Suprapubic skin (tissue), 4 donors: ENCODE measurements around the gene ANTXR1.

ENCODE experiments used
- EP300 ChIP-seq: sonication (generic); formaldehyde crosslinking; IDR thresholded peaks from one replicate; pipeline ENCODE4 v1.6.1; 2017; ENCODE audit warnings: antibody characterized with exemption
- POLR2A ChIP-seq, 2 donors: fragments of 450-650 bp; IDR thresholded peaks; one replicate each; pipeline ENCODE4 v1.6.1; 2017; ENCODE audit warnings: antibody characterized with exemption in 2 of 2, mild to moderate bottlenecking in 2 of 2, moderate library complexity in 2 of 2
- POLR2AphosphoS5 ChIP-seq, 3 donors: sonication (generic); formaldehyde crosslinking; IDR thresholded peaks; one replicate each; pipeline ENCODE4 v1.6.1; 2017; ENCODE audit warnings: antibody characterized with exemption in 3 of 3
- TF ChIP-seq, protein P1 (sequence below), 2 donors: fragments of 200-600 bp in 1 of 2; fragments of 450-650 bp in 1 of 2; sonication (generic) in 1 of 2; IDR thresholded peaks; one replicate each; pipeline ENCODE4 v1.5.1; 2016 to 2019; ENCODE audit warnings: antibody characterized with exemption in 2 of 2, mild to moderate bottlenecking in 1 of 2, moderate library complexity in 1 of 2

DNA sequence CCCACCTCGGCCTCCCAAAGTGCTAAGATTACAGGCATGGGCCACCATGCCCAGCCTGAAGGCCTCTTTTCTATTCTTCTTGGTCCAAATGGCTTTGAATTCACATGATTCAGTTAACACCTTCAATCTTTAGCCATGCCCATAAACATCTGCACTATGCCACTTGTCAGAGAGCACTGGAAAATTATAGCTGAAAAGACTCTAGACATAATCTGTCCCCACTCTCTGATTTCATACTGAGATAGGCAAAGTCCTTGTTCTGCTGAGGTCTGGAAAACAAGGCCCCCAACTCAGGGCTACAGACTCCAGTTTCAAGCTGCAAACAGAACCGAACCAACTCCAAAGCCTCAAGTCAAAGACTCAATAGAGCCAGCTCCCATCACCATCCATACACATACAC is 170.7 kb downstream of the ANTXR1 start:
- TF ChIP-seq POLR2A (IDR thresholded peaks at IDR 0.05): no peak
- TF ChIP-seq, protein P1, sequence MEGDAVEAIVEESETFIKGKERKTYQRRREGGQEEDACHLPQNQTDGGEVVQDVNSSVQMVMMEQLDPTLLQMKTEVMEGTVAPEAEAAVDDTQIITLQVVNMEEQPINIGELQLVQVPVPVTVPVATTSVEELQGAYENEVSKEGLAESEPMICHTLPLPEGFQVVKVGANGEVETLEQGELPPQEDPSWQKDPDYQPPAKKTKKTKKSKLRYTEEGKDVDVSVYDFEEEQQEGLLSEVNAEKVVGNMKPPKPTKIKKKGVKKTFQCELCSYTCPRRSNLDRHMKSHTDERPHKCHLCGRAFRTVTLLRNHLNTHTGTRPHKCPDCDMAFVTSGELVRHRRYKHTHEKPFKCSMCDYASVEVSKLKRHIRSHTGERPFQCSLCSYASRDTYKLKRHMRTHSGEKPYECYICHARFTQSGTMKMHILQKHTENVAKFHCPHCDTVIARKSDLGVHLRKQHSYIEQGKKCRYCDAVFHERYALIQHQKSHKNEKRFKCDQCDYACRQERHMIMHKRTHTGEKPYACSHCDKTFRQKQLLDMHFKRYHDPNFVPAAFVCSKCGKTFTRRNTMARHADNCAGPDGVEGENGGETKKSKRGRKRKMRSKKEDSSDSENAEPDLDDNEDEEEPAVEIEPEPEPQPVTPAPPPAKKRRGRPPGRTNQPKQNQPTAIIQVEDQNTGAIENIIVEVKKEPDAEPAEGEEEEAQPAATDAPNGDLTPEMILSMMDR (IDR thresholded peaks at IDR 0.05): no peak
- no peak for TF ChIP-seq EP300
- no peak for TF ChIP-seq POLR2AphosphoS5 (IDR thresholded peaks at IDR 0.05)
